Skeletal muscle satellite cell (primary cell): Measurements from ENCODE around the gene OPCML.

Source experiments
- H3K27me3 ChIP-seq: 2 replicates; pipeline ENCODE4 v1.7.0; 2013; ENCODE audit warnings: low read length; ENCODE audit not compliant: control insufficient read depth, insufficient read depth
- H3K36me3 ChIP-seq: 2 replicates; pipeline ENCODE4 v1.7.0; 2013; ENCODE audit warnings: mild to moderate bottlenecking, control low read depth, low read length; ENCODE audit not compliant: insufficient read depth
- H3K4me1 ChIP-seq: 2 replicates; pipeline ENCODE4 v1.7.0; 2013; ENCODE audit warnings: low read length; ENCODE audit not compliant: control insufficient read depth, insufficient read depth
- H3K4me2 ChIP-seq: 2 replicates; pipeline ENCODE4 v1.7.0; 2013; ENCODE audit warnings: mild to moderate bottlenecking, low read length
- H3K4me3 ChIP-seq: 2 replicates; pipeline ENCODE4 v1.7.0; 2013; ENCODE audit warnings: low read length
- H3K9ac ChIP-seq: 2 replicates; pipeline ENCODE4 v1.7.0; 2013; ENCODE audit warnings: mild to moderate bottlenecking, low read depth, low read length, moderate library complexity
- H3K9me3 ChIP-seq: replicated peaks from 2 replicates; pipeline ENCODE4 v1.7.0; 2013; ENCODE audit warnings: mild to moderate bottlenecking, control low read depth, low read length

Gene OPCML

GRCh38 chr11:132960273-132961078 is 571.8 kb downstream of the OPCML start:
- Histone ChIP-seq H3K9ac (no peak overlapping the region), H3K36me3 (no peaks in the 10 kb centered on the region), H3K4me2 (no peak overlapping the region), H3K4me3 (no peak overlapping the region), H3K27me3 (peaks cover 22% of the 10 kb centered on the region), H3K4me1 (no peaks in the 10 kb centered on the region), H3K9me3 (no peaks in the 10 kb centered on the region)

- H3K4me1 ChIP-seq, result no peaks in the 10 kb centered on the region
- H3K36me3 ChIP-seq, result no peaks in the 10 kb centered on the region
- peaks cover 22% of the 10 kb centered on the region for H3K27me3 ChIP-seq
- no peak overlapping the region for H3K9ac ChIP-seq
- H3K4me2 ChIP-seq, result no peak overlapping the region
- no peaks in the 10 kb centered on the region for H3K9me3 ChIP-seq
- H3K4me3 ChIP-seq, result no peak overlapping the region
Observed at GRCh38 chr11:132959693-132960092, 572.6 kb downstream of the OPCML start.

DNA sequence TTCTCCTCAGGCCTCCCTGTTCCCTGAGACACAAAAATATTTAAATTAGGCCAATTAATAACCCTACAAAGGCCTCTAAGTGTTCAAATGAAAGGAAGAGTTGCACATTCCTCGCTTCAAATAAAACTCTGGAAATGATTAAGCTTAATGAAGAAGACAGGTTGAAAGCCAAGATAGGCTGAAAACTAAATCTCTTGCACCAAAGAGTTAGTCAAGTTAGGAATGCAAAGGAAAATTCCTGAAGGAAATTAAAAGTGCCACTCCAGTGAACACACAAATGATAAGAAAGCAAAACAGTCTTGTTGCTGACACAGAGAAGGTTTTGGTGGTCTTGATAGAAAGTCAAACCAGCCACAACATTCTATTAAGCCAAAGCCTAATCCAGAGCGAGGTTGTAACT is 574.4 kb downstream of the OPCML start:
- Histone ChIP-seq H3K4me1 (no peaks in the 10 kb centered on the region), H3K4me3 (no peak overlapping the region), H3K9me3 (no peaks in the 10 kb centered on the region), H3K27me3 (peaks cover 20% of the 10 kb centered on the region), H3K36me3 (no peaks in the 10 kb centered on the region), H3K4me2 (no peak overlapping the region), H3K9ac (no peak overlapping the region)

DNA sequence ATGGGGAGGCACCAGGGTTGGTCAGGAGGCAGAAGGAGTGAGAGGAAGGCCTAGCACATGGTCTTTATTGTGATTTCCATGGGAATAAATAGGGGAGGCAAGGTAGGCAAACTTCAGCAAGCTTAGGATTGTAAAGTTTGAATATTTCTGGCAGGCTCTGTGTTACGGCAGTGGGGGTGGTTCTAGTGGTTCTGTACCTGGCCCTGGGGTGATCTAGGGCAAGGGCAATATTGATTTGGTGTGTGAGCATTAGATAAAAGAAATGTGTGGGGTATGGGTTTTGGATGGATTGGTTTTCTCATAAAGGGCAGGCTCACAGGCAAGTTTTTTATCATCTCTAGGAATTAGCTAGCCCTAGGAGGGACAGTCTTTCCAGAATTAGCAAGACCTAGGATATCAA is 584.0 kb downstream of the OPCML start:
- H3K4me3 ChIP-seq, result no peak overlapping the region
- no peak overlapping the region for H3K9ac ChIP-seq
- H3K4me2 ChIP-seq, result no peak overlapping the region
- H3K9me3 ChIP-seq, result no peaks in the 10 kb centered on the region
- H3K4me1 ChIP-seq, result peaks cover 4% of the 10 kb centered on the region
- no peaks in the 10 kb centered on the region for H3K36me3 ChIP-seq
- H3K27me3 ChIP-seq, result peaks cover 21% of the 10 kb centered on the region

GRCh38 chr11:132944569-132944944 is 587.7 kb downstream of the OPCML start:
- Histone ChIP-seq H3K27me3 (peaks cover 38% of the 10 kb centered on the region), H3K4me3 (no peak overlapping the region), H3K9ac (no peak overlapping the region), H3K9me3 (no peaks in the 10 kb centered on the region), H3K4me1 (peaks cover 4% of the 10 kb centered on the region), H3K36me3 (no peaks in the 10 kb centered on the region), H3K4me2 (peak overlapping the region; percentile 44)

DNA sequence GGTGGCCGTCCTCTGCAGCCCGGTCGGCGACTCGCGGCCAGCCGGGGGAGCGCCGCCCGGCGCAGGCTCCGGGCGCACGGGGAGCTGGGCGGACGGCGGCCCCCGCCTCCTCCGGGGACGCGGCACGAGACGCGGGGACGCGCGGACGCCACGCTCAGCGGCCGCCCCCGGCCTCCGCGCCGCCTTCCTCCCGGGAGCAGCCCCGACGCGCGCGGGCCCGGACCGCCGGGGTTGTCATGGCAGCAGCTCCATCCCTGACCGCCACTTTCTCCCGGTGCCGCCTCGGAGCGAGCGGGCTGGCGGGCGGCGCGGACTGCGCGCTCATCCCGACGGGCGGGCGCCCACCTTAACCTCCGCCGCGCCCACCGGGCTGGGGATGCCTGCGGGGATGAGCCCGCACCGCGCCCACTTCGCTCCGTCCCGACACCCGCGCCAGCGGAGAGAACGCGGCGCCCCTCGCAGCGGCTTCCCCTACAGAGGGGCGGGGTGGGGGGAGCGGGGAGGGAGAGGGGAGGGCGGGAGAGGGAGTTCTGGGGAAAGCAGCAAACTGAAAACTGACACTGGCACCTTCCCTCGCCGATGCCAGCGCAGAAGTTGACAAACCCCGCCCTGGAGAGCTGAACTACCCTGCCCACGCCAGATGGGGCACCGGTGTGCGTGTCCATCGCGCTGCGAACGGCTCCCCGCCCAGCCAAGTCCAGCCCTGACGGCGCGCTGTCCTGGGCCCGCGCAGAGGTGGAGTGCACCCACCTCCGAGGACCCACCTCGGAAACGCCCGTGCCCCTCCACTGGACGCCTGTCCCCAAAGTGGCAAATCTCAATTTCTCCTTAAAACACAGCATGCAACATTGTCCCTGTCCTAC is 588.4 kb downstream of the OPCML start:
- Histone ChIP-seq H3K4me3 (peak overlapping the region; percentile 62), H3K27me3 (peaks cover 36% of the 10 kb centered on the region), H3K9me3 (no peaks in the 10 kb centered on the region), H3K36me3 (no peaks in the 10 kb centered on the region), H3K4me1 (peaks cover 4% of the 10 kb centered on the region), H3K4me2 (peak overlapping the region; percentile 82), H3K9ac (no peak overlapping the region)

DNA sequence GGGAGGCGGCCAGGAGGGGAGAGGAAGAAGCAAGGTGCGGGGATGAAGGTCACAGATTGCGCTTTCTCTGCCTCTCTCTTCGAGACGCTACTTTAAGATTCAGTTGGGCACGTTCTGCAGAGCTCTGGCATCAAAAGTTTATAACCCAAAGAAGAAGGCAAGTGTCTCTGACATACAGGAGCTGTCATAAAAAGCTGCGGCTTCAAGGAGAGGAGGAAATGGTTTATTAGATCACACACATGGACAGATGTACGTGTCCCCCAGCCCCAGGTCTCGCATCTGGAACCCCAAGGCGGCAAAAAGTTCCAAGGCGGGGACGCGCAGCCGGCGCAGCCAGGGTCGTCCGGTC is 589.0 kb downstream of the OPCML start:
- H3K36me3 ChIP-seq, result no peaks in the 10 kb centered on the region
- peak overlapping the region; percentile 62 for H3K4me3 ChIP-seq
- peaks cover 4% of the 10 kb centered on the region for H3K4me1 ChIP-seq
- H3K9me3 ChIP-seq, result no peaks in the 10 kb centered on the region
- peak overlapping the region; percentile 82 for H3K4me2 ChIP-seq
- H3K27me3 ChIP-seq, result peaks cover 36% of the 10 kb centered on the region
- H3K9ac ChIP-seq, result no peak overlapping the region

DNA sequence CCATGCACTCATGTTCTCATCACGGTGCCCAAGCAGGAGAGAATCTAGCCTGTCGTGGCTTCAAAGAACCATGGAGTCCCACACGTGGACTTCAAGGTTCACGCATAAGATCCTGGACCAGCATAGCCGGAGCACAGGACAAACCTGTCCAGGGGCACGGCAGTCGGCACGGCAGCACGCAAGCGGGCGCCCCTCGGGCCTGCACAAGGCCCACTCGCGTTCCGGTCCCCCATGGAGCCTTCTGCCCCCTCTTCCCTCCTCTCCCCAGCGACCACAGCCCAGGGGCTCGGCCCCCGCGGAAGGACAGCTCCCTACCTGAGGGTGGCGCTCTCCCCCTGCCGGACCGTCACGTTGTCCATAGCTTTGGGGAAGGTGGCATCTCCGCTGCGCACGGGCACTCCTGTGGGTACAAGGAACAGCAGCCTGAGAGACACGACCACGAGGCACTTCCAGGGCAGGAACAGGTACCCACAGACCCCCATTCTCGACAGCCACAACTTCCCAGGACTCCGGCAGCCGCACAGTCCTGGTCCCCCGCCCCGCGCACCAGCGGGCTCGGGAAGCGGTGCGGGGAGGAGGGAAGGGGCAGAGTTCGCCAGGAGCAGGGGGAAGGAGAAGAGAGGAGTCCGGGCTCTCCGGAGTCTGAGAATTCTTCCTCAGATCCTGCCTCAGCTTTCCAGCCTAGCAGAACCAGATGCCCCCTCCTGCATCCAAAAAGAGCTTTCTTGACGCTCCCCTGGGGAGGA is 589.5 kb downstream of the OPCML start:
- no peaks in the 10 kb centered on the region for H3K36me3 ChIP-seq
- no peak overlapping the region for H3K4me3 ChIP-seq
- no peak overlapping the region for H3K9ac ChIP-seq
- H3K4me2 ChIP-seq, result peak overlapping the region; percentile 82
- peaks cover 4% of the 10 kb centered on the region for H3K4me1 ChIP-seq
- H3K27me3 ChIP-seq, result peaks cover 33% of the 10 kb centered on the region
- no peaks in the 10 kb centered on the region for H3K9me3 ChIP-seq

DNA sequence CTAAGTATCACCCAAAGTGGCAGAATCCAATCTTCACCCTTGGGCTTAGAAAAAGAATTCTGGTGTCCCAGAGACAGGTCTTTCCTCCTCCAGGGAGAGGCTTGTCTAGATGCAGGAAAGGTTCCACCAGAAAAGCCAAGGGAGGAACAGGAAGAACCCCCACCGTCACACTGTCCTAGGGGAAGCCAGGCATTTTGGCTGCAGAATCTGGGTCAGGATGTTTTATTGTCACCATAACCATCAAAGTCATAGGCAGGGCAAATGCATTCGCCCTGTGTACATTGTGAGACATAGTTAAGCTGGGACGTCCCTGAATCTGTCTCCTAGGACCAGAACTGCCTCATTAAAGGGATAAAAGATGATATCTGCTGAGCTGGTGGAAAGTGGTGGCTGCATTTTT is 590.5 kb downstream of the OPCML start:
- Histone ChIP-seq H3K9ac (no peak overlapping the region), H3K9me3 (no peaks in the 10 kb centered on the region), H3K4me3 (no peak overlapping the region), H3K27me3 (peaks cover 33% of the 10 kb centered on the region), H3K4me1 (peaks cover 4% of the 10 kb centered on the region), H3K36me3 (no peaks in the 10 kb centered on the region), H3K4me2 (no peak overlapping the region)

- Histone ChIP-seq H3K4me1 (peaks cover 4% of the 10 kb centered on the region), H3K4me3 (no peak overlapping the region), H3K4me2 (no peak overlapping the region), H3K27me3 (peaks cover 33% of the 10 kb centered on the region), H3K9ac (no peak overlapping the region), H3K36me3 (no peaks in the 10 kb centered on the region), H3K9me3 (no peaks in the 10 kb centered on the region)
Observed at GRCh38 chr11:132941024-132941646, 591.2 kb downstream of the OPCML start.

- Histone ChIP-seq H3K4me1 (no peaks in the 10 kb centered on the region), H3K4me3 (no peak overlapping the region), H3K27me3 (peaks cover 9% of the 10 kb centered on the region), H3K36me3 (no peaks in the 10 kb centered on the region), H3K9me3 (no peaks in the 10 kb centered on the region), H3K9ac (no peak overlapping the region), H3K4me2 (no peak overlapping the region)
Observed at GRCh38 chr11:132937016-132937415, 595.3 kb downstream of the OPCML start.
